Fibroblast of the conjunctiva (primary cell): ENCODE data around the gene OR5D14.

Experiments
- DNase-seq: peaks from one replicate; pipeline ENCODE4 v3.0.0-alpha.2; 2010; ENCODE audit warnings: low read depth

Gene OR5D14

DNA sequence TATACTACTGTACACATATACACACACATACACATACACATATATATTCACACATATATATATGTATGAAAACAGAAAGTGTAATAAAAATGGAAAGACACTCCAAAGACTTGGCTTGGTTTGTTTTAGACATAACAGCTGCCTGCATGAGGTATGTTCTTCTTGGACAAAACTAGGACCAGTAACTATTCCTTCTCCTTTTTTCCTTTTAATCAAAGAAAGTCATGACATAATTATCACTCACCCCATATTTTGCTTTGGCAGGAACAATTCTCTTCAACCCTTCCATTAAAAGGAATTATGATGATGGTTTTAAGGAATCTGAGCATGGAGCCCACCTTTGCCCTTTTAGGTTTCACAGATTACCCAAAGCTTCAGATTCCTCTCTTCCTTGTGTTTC lies at the start of gene OR5D14:
TSS of gene OR5D14 (plus strand) at position 301 of the 400 bp plus-strand sequence. CDS start at position 301, 0 bp downstream.
- no peak for DNase-seq

DNA sequence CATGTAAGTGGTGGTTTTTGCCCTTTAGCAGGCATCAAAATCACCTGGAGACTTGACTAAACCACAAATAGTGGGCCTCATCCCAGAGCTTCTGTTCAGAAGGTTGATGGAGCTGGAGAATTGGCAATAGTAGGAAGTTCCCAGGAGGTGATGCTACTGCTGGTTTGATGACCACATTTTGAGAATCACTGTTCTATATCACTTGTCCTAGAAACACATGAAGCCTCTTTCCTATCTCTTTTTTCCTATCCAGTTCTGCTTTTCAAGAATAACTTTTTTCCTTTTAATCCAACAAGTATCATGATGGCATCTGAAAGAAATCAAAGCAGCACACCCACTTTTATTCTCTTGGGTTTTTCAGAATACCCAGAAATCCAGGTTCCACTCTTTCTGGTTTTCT lies 22.2 kb upstream of the OR5D14 start, which contains the start of gene OR5D13:
TSS of gene OR5D13 (plus strand) at position 301 of the 400 bp plus-strand sequence. CDS start at position 301, 0 bp downstream.
- DNase-seq = no peak

DNA sequence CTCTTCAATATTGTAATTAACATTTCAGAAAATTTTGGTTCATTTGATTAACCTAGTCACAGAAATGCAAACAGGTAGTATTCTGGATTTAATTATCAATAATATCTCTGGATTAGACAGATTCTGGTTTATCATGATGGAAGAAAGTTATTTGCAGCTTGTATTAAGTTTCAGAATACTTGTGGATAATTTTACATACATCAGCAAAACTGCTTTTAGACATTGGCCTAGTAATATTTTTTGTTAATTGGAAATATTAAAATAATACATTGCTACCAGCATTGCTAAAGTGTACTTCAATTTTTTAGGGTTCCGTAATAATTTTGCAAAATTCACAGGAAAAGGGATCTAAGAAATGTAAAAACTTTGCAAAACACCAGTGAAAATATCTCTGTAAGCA lies 3.8 kb upstream of the OR5D14 start:
- DNase-seq = no peak

DNA sequence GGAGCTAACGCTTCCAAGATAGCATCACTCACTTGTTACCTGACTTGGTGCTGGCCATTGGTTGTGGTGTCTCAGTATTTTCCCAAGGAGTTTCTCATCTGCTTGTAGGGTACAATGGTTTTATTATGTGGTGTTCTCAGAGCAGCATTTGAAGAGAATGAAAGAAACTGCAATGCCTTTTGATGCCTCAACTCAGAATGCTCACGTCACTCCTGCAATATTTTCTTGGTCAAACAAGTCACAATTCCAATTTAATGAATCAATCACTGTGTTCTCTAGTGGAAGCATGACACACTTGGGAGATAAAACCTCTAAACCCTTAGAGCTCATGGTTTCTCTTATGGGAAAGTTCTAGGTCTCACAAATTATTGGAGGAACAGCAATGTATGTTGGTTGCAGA lies 2.0 kb upstream of the OR5D14 start:
- DNase-seq = no peak

DNA sequence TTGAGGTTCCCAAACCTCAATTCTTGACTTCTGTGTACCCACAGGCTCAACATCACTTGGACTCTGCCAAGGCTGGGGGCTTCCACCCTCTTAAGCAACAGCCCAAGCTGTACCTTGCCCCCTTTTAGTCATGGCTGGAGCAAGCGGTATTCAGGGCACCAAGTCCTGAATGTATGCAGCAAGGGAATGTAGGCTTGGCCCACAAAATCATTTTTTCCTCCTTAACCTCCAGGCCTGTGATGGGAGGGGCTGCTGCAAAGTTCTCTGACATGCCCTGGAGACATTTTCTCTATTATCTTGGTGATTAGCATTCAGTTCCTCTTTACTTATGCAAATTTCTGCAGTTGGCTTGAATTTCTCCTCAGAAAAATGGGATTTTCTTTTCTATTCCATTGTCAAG lies 10.9 kb downstream of the OR5D14 start:
- DNase-seq = no peak

DNA sequence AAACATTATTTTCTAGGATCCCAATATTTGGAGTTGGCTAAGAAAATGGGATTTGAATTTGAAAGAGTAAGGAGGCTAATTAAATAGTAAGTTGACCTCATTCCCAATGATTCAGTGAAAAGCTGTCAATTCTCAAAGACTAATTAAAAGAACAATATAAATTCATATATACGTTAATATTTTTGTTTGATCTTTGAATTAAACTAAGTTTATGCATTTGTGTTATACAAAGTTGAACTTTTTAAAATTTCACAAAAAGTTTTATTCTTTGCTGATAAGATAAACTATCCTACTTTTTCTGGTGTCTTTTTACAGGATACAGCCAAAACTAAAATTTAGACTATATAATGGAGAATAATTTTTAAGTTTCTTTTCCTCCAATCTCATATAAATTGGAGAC lies 15.7 kb downstream of the OR5D14 start, which contains the start of gene OR5L1:
TSS of gene OR5L1 (plus strand) at position 301 of the 400 bp plus-strand sequence. CDS start 100 bp downstream, outside the sequence.
- DNase-seq = no peak

DNA sequence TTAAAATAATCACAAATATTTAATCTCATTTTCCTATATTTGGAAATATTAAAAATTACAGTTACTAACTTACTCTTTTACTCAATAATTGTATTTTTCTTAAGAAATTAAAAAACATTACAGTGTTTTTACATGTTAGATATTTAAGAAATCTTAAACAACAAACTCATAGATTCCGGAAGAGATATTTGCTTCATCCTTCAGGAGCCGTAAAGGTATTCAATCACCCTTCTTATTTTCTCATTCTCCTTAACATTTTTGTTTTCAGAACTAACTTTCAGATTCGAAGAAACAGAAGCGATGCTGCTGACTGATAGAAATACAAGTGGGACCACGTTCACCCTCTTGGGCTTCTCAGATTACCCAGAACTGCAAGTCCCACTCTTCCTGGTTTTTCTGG lies 24.0 kb downstream of the OR5D14 start, which contains the start of gene OR5D18:
TSS of gene OR5D18 (plus strand) at position 301 of the 400 bp plus-strand sequence. CDS start at position 301, 0 bp downstream.
- DNase-seq = no peak

DNA sequence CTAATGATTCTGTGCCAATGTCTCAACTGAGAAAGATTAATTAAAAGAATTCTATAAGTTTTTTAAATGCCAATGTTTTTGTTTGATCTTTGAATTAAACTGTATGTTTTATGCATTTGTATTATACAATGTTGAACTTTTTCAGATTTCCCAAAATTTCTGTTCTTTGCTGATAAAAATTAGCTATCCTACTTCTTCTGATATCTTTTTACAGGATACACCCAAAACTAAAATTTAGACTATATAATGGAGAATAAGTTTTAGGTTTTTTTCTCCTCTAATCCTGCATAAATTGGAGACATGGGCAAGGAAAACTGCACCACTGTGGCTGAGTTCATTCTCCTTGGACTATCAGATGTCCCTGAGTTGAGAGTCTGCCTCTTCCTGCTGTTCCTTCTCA lies 31.6 kb downstream of the OR5D14 start, which contains the start of gene OR5L2:
TSS of gene OR5L2 (plus strand) at position 301 of the 400 bp plus-strand sequence. CDS start at position 301, 0 bp downstream.
- DNase-seq = no peak

DNA sequence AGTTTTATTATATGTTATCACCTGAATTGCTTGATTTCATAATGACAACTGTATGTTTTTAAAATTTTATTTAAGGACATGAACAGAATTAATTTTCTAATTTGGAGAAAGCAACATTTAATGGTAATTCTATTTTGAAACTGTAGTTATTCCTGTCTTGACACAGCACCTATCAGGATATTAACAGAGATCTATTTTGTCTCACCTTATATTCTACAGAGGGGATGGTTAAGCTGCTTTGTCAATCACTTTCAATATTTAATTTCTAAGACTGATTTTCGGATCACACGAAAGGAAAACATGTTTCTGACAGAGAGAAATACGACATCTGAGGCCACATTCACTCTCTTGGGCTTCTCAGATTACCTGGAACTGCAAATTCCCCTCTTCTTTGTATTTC lies 43.1 kb downstream of the OR5D14 start, which contains the start of gene OR5D16:
TSS of gene OR5D16 (plus strand) at position 301 of the 400 bp plus-strand sequence. CDS start at position 301, 0 bp downstream.
- DNase-seq = no peak
